ENCODE data around the gene ACKR2.

Gene ACKR2

DNA sequence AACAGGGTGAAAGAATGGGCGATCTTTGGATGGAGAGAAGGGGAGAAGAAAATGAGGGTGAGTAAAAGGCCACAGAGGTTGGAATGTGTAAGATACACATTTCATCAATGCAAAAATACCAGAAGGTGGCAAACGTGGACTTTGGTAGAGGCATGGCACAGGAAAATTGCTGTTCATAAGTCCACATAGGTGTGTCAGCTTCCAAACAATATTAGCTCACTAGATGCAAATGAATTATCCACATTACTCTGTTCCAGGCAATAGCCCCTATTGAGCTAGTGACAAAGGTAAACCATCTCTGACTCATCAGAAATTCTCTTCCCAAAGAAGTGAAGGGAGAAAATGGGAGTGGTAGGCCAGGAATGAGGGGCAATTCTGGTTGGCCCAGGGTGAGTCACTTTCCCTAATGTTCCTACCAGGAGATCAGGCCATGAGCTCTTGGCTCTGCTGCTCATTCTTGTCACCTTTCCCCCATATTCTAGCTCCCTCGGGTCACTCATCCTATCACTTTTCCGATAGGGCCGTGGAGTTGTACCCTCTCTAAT is 19.9 kb downstream of the ACKR2 start:
- in situ Hi-C loops (cut with MboI; ENCODE audit: low sequenced_read_pairs), result no loop called here

DNA sequence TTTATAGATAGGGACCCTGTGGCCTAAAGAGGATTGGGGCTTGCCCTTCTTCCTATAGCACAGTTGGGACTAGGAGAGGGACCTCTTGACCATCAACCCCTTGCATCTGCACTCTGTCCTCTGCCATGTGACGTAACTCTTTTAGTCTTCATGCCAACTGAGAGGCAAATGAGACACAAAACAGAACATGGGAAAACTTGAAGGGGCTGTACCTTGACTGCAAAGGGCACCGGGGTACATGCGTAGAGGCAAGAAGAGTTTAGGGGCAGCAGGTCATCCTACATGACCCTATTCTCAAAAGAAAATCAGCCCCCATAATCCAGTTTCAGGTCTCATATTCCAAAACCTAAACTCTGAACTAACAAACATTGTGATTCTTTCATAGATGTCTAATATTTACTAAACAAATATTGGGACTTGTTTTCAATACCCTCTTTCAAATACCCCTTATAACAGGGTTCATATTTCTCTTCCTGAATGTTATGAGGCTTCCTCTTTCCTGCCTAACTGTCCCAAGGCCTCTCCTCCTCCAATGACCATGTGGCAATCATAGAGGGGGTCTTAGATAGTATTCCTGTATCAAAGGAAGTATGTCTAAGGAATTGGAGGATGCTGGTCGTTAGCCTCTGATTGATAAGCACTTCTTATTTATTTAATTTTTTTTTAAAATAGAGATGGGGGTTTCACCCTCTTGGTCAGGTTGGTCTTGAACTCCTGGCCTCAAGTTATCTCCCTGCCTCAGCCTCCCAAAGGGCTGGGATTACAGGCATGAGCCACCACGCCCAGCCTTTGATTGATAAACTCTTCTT is 20.6 kb downstream of the ACKR2 start:
- in situ Hi-C loops (cut with MboI; ENCODE audit: low sequenced_read_pairs), result no loop called here

DNA sequence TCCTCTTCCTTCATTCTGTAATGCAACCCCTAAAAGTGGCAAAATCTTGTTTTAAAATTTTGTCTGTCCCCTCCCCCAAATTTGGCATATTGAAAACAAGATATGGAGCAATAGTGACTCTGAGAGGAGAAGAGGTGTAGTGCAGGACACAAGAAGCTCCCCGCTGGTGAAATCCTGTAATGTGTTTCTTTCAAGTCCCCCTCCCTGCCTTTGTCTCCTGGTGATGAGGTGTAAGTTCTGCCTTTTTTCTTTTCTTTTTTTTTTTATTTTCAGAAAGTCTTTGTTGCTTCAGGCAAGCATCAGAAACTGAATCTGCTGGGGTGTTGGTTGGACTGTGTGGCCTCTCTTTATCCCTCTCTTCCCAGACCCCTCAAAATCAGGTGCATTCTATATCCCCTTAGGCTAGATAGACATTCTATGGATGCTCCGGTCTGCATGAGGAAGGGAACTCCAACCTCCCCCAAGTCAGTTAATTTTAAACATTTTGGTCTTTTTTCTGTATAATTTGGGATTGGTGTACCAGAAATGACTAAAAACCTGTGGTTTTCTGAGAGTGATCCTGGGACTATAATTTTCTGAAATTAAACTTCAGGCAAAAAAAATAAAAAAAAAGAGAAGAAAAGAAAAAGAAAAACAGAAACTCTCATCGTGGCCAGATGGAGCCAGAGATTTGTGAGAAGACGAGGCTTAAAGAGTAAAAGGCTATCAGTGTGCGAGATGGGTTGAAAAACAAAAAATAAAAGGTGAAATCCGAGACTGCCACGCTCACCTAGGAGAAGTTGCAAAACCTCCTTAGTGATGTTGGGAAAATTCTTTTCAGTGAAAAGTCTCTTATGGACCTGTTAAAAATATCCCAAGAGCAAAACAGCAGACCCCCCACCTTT is 21.4 kb downstream of the ACKR2 start:
- in situ Hi-C loops (cut with MboI; ENCODE audit: low sequenced_read_pairs), result no loop called here

DNA sequence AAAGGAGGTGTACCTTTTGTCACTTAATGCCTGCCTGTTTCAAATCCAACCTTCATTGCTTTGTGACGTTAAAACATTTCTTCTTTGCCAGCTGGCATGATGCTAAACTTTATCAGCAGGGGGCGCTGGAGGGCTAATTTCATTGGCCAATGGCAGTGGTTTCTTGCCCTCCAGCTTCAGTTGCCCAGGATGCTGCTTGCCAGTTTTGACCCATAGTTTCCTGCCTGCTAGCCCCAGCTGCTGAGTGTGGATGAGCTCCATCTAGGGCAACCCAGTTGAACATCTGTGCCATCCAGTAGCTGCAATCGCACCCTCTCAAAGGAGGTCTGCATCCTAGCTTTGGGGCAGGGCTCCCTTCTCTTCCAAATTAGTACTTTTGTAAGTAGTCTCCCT is 22.1 kb downstream of the ACKR2 start:
- in situ Hi-C loops (cut with MboI; ENCODE audit: low sequenced_read_pairs), result no loop called here

DNA sequence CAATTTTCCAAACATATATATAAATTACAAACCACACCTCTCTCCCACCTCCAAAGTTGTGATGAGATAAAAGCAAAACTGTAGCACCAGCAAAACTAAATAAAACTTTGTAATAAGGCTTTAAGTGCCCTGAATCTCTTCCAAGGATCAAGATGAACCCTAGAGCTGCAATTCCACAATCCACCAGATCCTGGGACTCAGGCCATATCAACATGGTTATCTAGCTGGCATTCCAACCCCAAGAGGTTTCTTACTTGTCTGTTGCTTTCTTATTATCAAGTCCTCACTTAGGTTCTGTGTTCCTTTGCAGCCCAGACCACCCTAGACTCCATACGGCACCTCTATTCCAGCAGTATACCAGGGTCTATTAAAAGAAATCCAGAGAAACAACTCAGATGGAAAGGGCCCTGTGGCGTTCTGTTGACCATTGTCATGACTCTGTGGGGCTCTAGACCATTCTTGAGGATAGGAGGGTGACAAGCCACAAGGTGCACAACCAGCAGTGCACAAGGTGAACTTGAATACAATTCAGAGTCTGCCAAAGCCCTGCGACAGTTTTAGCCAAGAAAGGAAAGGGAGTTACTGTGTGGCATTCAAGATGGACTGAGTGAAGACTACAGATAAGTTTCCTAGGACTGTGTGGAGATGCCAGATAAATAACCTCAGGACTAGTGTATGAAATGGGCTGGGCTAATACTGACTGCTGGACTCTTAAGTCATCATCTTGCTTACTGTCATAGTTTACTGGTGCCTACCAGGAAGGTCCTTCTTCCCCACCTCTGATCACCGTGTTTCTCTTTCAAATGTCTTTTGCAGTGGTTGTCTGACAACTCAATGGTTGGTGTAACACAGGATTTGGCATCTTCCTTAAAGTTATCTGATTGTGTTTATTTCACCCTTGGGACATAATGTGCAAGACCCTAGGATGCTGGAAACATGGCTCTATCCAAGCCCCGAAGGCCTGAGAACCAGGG is 27.2 kb downstream of the ACKR2 start:
- in situ Hi-C loops (cut with MboI; ENCODE audit: low sequenced_read_pairs), result no loop called here

DNA sequence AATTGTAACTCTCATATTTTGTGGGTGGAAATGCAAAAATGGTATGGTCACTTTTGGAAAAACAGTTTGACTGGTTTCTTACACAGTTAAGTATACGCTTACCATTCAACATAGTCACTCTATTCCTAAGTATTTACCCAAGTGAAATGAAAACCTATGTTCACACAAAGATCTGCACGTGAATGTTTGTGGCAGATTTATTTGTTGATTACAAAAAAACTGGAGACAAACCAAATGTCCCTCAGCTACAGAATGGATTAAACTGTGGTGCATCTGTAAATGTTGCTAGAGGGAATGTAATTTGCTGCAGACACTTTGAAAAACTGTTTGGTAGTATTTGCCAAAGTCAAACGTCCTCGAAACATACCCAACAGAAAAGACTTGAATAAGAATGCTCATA is 29.3 kb downstream of the ACKR2 start:
- in situ Hi-C loops (cut with MboI; ENCODE audit: low sequenced_read_pairs), result no loop called here

DNA sequence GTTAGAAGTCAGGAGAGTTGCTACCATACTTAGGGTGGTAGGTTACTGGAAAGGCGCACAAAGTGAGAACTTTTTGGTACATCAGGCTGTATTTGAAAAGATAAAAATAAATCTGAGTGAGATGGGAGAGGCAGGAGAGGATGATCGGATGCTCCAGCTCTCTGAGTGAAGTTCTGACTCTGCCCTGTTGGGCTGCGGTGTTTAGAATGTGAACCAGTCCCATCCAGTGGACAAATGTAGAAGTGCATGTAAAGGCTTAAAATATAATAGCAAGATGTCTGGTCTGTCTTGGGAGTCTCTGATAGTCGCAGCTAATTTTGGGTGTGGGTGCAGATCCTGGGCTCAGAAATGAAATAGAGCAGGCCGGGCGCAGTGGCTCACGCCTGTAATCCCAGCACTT is 30.4 kb downstream of the ACKR2 start:
- in situ Hi-C loops (cut with MboI; ENCODE audit: low sequenced_read_pairs), result no loop called here

DNA sequence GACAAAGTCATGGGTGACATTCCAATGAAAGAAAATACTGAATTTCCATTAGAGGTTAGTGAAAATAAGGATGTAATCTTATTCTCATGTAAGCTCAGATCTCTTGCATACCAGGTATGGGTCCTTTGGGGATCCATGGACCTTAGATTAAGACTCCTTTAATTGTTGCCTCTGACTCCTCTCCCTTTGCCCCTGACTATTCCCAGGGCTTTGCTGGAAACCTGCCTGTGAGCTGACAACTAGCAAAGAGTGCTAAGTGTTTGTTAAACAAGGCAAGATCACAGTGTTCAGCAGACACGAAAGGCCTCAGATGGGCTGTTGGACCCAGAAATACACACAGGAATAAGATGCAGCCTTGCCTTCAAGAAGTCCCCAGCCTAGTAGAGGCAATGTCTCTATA is 32.1 kb downstream of the ACKR2 start:
- in situ Hi-C loops (cut with MboI; ENCODE audit: low sequenced_read_pairs), result no loop called here

DNA sequence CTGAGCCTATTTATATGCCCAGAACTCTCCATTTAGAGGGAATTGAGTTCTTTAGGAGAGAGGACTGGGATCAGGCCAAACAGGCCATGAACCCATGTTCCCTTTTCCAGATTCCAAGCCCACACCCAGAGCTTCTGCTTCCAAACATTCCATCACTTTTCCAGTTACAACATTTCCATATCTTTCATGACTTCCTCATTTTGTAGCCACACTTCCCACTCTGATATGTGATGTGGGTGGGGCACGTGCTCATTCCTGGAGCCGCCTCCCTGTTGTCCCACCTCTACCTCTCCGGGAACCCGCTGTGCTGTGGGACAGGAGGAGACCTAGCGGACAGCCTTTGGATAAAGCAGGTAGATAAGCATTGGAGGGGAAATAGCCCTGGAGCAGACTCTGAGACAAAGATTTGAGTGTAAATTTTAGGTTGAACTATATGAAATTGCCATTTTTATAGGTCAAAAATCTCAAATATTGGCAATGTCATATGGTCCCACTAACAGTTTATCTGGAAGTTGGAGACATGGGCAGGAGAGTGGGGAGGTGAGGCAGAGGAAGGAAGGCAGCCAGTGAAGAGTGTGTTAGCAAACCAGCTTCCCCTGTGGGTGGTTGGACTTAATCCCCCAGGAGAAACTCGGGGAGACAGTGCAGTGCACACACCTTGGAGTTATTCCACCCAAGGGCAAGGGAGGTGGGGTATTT is 34.6 kb downstream of the ACKR2 start:
- in situ Hi-C loops (cut with MboI; ENCODE audit: low sequenced_read_pairs), result no loop called here

DNA sequence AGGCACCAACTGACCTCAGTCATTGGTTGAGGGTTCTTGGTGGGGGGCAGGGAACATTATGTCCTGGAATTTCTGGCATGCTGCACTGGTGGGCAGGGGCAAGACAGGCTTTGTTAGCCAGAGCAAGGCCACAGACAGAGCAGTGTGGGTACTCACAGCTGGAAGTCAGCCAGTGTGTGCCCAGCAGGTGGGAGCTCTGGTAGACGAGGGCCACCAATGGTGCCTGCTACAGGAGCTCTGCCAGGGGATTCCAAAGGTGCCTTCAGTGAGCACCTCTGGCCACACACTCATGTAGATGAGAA is 35.1 kb downstream of the ACKR2 start:
- in situ Hi-C loops (cut with MboI; ENCODE audit: low sequenced_read_pairs), result no loop called here

DNA sequence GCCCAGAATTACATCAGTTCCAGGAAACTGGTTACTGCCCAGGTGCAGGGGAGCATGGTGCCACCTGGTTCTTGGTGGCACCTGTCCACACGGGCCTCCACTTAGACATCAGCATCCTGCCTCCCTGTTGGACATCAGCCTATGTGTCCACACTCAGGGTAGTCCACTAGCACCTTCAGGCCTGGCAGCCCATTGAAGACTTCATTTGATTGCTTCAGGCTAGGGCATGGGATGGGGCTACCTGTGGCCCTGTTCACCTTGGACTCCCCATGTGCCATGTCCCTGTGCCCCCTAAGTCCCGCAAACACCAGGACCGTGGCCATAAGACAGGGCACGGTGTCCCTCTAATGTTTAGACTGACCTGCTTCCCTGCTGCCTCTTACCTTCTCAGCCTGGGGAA is 35.6 kb downstream of the ACKR2 start:
- in situ Hi-C loops (cut with MboI; ENCODE audit: low sequenced_read_pairs), result no loop called here

DNA sequence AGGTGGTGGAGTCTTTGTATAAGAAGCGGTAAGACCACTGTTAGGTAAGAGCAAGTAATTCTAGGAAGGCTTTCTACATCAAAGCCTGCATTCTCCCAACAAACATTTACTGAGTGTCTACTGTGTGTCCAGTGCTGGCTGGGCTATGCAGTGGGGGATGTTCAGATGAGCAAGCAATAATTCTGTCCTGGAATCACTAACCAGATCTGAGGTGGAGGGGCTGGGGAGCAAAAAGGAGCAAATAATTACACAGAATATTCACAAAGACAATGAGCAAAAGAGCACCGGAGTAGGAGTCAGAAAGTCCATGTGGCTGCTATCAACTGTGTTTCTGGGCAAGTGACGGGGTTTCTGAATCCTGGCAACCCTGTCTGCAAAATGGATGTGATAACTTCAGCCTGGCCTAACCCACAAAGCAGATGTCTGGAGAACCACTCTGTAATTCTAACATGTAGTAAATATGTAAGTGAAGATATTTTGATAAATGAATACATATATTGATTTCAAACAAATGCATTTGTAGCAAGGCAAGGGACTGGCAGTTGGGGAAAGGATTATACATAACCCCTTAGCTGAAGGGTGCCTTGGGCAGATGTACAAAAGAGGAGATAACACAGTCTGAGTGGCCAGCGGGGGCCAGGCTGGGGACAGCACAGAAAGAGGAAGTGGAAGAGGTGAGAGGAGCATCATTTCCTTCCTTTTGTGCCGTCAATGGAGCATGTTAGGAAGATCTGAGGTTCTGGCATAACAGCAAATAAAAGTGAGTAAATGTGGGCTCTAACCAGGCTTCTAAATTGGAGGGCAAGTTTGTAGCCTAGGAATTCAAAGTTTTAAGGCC is 37.7 kb downstream of the ACKR2 start:
- in situ Hi-C loops (cut with MboI; ENCODE audit: low sequenced_read_pairs), result no loop called here

DNA sequence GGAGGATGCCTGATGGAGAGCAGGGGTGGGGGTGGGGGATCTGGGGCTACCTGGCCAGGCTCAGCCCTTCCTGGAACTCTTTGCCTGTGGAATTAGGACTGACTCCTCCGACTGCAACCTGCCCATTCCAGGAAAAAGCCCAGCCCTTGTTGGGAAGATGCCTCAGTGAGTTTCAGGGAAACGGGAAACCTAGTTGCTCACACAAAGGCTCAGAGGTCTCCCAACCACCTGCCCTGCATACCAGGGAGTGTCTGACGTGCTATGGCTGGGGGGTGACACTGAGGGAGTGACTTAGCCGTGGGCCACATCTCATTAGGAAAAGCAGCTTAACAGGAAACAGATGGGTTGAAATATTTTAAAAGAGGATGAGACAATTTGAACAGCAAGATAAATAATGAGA is 38.5 kb downstream of the ACKR2 start:
- in situ Hi-C loops (cut with MboI; ENCODE audit: low sequenced_read_pairs), result no loop called here

DNA sequence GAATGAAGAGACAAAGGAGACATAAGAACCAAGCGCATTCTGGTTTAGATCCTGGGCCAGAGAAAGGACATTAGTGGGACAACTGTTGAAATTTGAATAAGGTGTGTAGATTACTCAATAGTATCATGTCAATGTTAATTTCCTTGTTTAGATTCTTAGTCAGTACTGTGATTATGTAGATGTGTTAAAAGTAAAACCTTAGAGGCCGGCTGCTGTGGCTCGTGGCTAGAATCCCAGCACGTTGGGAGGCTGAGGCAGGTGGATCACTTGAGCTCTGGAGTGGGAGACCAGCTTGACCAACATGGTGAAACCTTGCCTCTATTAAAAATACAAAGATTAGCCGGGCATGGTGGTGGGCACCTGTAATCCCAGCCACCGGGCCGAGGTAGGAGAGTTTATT is 39.8 kb downstream of the ACKR2 start:
- in situ Hi-C loops (cut with MboI; ENCODE audit: low sequenced_read_pairs), result no loop called here

DNA sequence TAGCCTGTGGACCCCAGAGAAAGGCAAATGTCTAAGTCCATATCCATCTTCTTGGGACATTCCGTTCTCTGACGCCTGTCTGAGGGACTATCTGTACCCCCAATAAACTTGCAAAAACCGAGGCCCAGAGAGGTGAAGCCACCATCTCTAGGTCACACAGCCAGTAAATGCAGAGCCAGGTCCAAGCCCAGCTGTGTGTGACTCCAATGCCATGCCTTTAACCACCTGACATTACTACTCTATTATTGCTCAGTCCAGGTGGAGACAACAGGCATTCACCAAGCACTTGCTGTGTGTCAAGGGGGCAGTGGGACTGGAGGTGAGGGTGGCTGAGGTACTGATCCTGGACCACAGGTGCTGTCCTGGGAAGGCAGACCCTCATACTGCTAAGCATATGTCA is 41.0 kb downstream of the ACKR2 start:
- in situ Hi-C loops (cut with MboI; ENCODE audit: low sequenced_read_pairs), result no loop called here

DNA sequence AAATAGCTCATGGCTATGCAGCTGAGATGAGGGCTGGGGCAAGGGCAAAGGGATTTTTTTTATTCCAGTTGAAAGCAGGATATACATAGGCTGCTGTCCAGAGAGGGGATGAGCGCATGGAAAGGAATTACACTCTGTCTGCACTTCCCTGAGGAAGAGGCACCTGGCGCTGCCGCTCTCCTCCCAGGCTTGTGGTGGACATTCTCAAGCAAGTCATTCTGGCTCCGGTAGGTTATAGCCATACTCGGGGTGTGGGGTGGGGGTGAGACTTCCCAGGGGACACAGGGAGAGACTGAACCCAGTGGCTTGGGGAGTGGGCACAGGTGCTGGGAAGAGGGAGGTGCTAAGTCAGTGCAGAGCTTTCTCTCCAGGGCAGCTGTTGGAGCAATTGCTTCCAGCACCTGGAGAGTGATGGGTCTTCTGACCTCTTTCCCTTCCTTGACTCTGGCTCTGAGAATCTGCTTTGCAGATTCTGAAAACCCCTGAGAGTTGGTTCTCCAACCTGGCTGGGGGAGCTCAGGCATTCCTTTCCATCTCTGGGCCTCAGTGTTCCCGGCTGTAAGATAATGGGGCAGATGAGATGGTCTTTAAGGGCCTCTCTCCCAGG is 42.1 kb downstream of the ACKR2 start:
- in situ Hi-C loops (cut with MboI; ENCODE audit: low sequenced_read_pairs), result no loop called here

DNA sequence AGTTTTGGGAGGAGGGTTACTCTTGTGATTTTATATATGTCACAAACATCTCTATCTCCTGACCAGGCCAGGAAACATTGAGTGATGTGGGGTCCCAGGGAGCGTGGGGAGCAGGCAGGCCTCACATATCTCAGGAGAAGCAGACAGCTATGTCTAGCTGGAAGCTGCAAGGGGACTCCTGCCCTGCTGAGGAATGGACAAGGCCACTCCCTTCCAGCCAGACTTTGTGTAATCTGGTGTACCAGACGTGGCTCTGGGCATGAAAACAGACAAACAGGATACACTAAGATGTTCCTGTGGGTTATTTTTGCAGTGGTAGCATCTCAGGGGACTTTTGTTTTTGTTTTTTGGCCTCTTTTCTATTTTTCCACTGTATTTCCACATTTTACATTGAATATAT is 43.2 kb downstream of the ACKR2 start:
- in situ Hi-C loops (cut with MboI; ENCODE audit: low sequenced_read_pairs), result no loop called here

DNA sequence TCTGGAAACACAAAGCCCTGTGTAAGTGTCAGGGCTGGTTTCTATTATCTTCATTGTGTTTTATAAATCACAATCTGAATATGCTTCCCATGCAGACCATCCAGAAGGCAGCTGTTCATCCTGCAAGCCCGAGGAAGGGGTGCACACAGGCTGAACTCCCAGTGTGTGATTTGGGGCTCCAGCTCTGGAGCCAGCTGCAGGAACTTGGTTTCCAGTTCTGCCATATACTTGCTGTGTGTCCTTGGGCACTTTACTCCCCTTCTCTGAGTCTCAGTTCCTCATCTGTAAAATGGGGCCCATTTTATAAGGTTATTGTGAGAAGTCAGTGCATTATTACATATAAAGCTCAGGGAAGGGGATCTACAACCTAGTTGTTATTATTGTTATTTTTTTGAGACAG is 43.8 kb downstream of the ACKR2 start:
- in situ Hi-C loops (cut with MboI; ENCODE audit: low sequenced_read_pairs), result no loop called here

DNA sequence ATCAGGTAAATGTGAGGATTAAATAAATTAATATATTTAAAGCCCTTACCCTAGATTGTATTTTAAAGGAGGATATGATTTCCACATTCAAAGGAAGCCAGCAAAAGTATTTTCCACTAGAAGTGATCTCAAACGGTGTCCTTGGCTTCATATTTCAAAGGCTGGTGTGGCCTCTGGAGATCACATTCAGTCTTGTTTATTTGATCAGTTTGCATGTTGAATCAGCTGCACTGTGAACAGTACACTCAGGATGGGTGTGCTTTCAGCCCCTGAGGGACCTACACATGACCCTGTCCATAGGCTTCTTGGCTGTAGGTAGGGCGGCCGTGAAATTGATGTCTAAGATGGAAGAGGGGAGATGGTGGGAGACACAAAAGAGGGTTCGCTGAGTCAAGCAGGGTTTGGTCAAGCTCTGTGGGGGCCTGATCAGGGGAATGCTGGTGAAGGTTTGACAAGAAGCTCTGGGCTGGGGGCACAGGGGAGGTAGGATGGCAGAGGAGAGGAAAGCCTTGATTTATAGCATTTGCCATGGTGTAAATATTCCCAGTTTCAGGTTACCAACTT is 44.6 kb downstream of the ACKR2 start:
- in situ Hi-C loops (cut with MboI; ENCODE audit: low sequenced_read_pairs), result no loop called here
